Smooth muscle cell of the brain vasculature (primary cell): ENCODE data around the gene PTGIS.

ENCODE experiments used
- DNase-seq: peaks from one replicate; pipeline ENCODE4 v3.0.0-alpha.2; 2012; ENCODE audit warnings: low read depth, low spot score

The PTGIS gene

GRCh38 chr20:49496553-49497397, 71.2 kb downstream of the PTGIS start:
- DNase-seq = no peak

- DNase-seq = no peak
Observed at GRCh38 chr20:49496043-49496442, 71.9 kb downstream of the PTGIS start.

- DNase-seq = no peak
Observed at GRCh38 chr20:49490689-49491088, 77.2 kb downstream of the PTGIS start.

GRCh38 chr20:49489688-49490087, 78.2 kb downstream of the PTGIS start:
- DNase-seq = no peak

- no peak for DNase-seq
Observed at GRCh38 chr20:49486064-49486463, 81.9 kb downstream of the PTGIS start.

- DNase-seq = no peak
Observed at GRCh38 chr20:49485563-49485962, 82.4 kb downstream of the PTGIS start.

GRCh38 chr20:49484180-49485140, 83.5 kb downstream of the PTGIS start:
- DNase-seq = peak; percentile 52

GRCh38 chr20:49483696-49484123, 84.2 kb downstream of the PTGIS start:
- DNase-seq = no peak

GRCh38 chr20:49483018-49483695, 84.8 kb downstream of the PTGIS start:
- DNase-seq = no peak

- DNase-seq = no peak
Observed at GRCh38 chr20:49482621-49483017, 85.3 kb downstream of the PTGIS start, which contains the start of gene KCNB1. Gene KCNB1, minus strand, starts transcription at chr20:49482668. Its CDS starts 188 bp downstream, at chr20:49482480.

GRCh38 chr20:49482173-49482572, 85.8 kb downstream of the PTGIS start:
- no peak for DNase-seq

- no peak for DNase-seq
Observed at GRCh38 chr20:49481116-49481515, 86.8 kb downstream of the PTGIS start.

- no peak for DNase-seq
Observed at GRCh38 chr20:49480236-49480635, 87.7 kb downstream of the PTGIS start.

GRCh38 chr20:49479785-49480184, 88.2 kb downstream of the PTGIS start:
- no peak for DNase-seq

GRCh38 chr20:49478754-49479689, 88.9 kb downstream of the PTGIS start:
- DNase-seq = no peak

GRCh38 chr20:49478266-49478665, 89.7 kb downstream of the PTGIS start:
- no peak for DNase-seq

- DNase-seq = no peak
Observed at GRCh38 chr20:49477200-49477599, 90.7 kb downstream of the PTGIS start.

GRCh38 chr20:49476016-49476355, 92.0 kb downstream of the PTGIS start:
- no peak for DNase-seq

- DNase-seq = no peak
Observed at GRCh38 chr20:49475292-49476015, 92.5 kb downstream of the PTGIS start.

- no peak for DNase-seq
Observed at GRCh38 chr20:49471397-49471796, 96.5 kb downstream of the PTGIS start.
